Left hindlimb (tissue), 1 donor: ENCODE results near the gene ACBD3.

Source experiments
- DNase-seq: peaks from one replicate; pipeline ENCODE4 v3.0.0-alpha.2; 2018

The ACBD3 gene

DNA sequence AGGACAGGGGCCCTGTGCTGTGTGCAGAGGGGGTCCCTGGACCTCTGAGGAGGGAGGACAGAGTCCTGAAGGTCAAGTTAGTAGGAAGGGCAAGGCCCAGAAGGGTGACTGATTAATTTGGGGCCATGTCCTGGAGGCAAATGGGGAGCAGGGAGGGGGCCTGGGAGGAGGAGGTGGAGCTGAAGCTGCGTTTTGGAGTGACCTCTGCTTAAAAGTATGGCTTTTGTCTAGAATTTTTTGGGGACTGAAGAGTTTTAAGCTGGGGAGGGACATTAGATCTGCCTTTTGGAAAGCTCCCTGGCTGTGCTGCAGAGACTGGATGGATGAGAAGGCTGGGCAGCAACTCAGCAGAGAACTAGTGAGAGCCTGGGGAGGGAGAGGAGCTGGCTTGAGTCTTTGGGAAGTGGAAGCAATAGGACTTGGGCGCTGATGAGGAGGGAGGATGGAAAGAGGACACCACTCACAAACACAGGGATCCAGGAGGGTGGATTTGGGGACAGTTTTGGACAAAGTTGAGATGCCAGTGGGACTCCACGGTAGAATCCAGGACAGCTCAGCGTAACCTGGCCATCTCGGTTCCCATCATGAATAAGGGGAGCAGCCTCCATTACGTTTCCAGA is 52.9 kb downstream of the ACBD3 start:
- DNase-seq: no peak

DNA sequence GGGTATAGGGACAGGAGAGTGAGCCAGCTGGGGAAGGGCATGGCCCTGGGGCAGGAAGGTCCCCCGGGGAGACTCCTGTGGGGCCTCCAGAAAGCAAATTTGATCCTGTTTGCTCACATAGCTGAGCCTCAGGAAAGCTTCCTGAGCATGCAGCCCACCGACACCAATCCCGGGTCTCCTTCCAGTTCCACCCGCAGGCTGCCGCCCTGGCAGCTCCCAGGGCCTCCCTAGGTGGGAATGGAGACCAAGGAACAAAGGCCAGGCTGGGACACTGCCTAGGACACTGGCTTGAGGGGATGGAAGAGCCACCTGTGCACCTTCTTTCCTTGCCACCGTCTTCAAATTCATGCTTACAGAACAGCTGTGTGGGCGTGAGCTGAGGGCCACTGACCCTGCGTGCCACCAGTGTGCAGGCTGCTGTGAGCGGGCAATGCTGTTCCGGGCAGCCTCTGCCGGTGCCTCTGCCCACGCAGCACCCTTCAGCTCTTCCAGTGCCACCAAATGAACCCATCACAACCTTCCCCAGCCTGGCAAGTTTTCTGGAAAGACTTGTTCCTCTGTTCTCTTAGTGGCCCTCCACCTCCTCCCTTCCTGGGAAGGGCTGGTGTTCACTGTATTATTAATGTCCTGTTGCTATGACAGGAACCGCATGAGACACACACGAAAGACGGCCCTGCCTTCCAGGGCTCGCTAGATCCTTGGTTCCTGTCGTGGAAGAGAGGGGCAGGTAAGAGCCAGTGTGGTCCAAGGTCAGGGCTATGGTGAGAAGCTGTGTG is 53.6 kb downstream of the ACBD3 start:
- DNase-seq: no peak

DNA sequence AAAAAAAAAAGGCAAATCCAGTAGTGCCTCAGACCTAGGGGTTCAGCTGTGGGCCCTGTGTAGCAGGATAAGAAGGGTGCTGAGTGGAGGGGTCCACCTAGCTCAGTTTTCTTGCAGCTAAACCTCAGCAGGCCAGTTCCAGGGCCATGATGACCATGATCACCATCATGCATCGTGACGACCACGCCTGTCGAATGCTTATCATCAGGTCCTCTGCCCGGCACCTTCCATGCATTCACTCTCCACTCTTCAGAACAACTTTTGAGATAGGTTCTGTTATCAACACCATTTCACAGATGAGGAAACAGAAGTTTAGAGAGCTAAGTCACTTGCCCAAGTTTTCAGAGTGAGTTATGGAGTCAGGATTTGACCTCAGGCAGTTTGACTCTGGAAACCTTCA is 54.9 kb downstream of the ACBD3 start:
- DNase-seq: no peak

DNA sequence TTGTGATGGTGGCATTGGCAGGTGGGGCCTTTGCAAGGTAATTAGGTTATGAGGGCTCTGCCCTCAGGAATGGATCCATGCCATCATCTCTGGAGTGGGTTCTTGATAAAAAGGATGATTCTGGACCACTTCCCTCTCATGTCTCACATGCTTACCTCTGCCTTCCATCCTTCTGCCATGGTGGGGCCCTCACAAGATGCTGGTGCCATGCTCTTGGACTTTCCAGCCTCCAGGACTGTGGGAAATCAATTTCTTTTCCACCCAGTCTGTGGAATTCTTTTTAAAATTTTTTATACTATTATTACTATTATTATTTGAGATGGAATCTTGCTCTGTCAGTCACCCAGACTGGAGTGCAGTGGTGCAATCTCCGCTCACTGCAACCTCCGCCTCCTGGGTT is 57.3 kb downstream of the ACBD3 start:
- no peak for DNase-seq

- no peak for DNase-seq
Measured at GRCh38 chr1:226128487-226129075, 58.0 kb downstream of the ACBD3 start.

DNA sequence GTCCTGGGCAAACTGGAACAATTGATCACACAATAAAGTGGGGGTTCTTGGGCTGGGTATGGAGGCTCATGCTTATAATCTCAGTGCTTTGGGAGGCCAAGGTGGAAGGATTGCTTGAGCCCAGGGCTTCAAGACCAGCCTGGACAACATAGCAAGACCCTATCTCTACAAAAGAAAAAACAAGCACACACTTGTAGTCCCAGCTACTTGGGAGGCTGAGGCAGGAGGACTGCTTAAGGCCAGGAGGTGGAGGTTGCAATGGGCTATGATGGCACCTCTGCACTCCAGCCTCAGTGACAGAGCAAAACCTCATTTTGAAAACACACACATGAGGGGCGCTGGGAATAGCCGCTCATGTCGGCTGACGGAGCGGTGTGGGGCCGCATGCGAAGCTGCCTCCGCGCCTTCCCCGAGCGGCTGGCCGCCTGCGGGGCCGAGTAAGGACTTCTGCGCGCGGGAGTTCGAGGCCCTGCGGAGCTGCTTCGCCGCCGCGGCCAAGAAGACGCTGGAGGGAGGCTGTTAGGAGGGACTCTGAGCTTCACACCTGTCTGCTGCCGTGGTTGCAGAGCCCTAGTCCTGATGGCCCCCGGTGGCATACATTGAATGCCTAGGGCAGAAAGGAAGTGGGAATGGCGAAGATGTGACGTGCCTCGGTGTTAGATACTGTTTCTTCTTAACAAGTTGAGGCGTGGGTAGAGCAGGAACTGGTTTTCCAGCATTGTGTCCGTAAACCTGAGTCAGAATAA is 59.5 kb downstream of the ACBD3 start:
- no peak for DNase-seq

GRCh38 chr1:226125831-226126230 is 60.7 kb downstream of the ACBD3 start:
- no peak for DNase-seq

DNA sequence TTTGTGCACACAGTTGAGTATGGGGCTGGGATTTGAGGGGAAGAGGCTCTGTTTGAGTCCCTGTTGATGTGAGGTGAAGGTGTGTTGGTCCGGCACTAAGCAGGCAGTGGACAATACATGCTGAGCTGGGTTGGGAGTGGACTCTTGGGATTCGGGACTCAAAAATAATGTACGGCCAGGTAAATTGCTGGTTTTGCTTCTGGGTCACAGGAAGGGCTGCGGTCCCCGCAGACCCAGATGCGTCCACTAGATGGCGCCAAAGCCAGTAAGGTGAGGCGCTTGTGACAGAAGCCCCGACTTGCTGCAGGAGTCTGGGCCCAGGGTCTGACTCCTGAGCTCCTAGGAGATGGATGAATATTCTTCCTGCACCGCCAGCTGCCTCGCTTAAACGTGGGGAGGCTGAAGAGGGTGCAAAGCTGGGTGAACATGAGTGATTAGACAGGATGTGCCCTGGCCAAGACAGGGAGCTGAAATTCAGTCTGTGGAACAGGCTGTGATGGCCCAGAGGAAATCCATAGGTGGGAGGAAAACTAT is 61.4 kb downstream of the ACBD3 start:
- peak; percentile 85 for DNase-seq

GRCh38 chr1:226123591-226124471 is 62.7 kb downstream of the ACBD3 start:
- no peak for DNase-seq

DNA sequence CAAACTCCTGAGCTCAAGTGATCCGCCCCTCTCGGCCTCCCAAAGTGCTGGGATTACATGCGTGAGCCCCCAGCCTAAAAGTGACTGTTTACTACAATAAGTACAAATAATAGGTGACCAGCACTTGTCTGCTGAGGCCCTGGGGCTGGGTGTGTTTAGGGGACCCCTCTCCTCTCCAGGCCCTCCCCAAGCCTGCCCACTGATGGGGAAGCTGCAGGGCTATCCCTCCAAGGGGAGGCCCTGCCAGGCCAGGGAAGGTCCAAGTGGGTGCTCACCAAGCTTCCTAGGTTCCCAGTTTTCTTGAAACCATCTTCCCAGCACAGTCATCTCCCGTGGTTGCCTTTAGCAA is 63.4 kb downstream of the ACBD3 start:
- no peak for DNase-seq

- peak; percentile 79 for DNase-seq
Measured at GRCh38 chr1:226121587-226122400, 64.7 kb downstream of the ACBD3 start.

- no peak for DNase-seq
Measured at GRCh38 chr1:226121049-226121586, 65.4 kb downstream of the ACBD3 start.

GRCh38 chr1:226120398-226120797 is 66.1 kb downstream of the ACBD3 start:
- DNase-seq: no peak

DNA sequence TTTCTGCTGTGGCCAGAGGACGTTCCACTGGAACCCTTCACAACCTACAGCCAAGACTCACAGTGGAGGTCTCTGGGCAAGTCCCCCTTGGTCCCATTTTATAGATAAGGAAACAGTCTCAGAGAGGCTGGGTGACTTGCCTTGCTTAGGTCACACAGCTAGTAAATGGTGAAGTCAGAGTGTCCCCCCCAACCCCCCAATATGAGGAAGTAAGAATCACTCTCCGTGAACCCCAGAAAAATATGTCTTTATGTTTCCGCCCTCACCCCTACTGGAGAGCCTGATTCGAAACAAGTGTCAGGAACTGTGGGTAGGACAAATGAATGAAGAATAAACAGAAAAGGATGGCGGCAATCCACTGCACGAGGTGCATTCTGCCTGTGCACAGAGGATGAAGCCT is 67.4 kb downstream of the ACBD3 start:
- no peak for DNase-seq

GRCh38 chr1:226118357-226118756 is 68.2 kb downstream of the ACBD3 start:
- no peak for DNase-seq

- DNase-seq: no peak
Measured at GRCh38 chr1:226117330-226117729, 69.2 kb downstream of the ACBD3 start.

DNA sequence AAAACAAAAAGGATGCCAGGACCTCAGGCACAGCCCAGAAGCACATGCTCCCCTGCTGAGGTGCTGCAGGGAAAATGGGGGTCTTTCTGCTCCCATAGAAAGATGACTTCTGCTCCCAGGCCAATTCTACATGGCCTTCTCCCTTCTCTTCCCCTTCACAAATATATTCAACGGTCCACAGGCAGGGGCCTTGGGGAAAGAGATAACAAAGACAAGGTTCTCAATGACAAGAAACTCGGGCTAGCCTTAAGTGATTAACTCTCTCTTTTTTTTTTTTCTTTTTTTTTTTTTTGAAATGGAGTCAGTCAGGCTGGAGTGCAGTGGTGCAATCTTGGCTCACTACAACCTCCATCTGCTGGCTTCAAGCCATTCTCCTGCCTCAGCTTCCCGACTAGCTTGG is 69.9 kb downstream of the ACBD3 start:
- no peak for DNase-seq

GRCh38 chr1:226112626-226113025 is 73.9 kb downstream of the ACBD3 start:
- no peak for DNase-seq

- DNase-seq: peak; percentile 65
Measured at GRCh38 chr1:226111883-226112261, 74.7 kb downstream of the ACBD3 start.

GRCh38 chr1:226111098-226111882 is 75.3 kb downstream of the ACBD3 start:
- no peak for DNase-seq
